GM12878 (cell line): ENCODE data around the gene CTNNA3. TPM values are rescaled to one million over a fixed set of nuclear protein-coding genes. Genes with fewer than 3 reads are reported as not detected.

Experiments
- ATAC-seq: fragments of 200-7000 bp; cut with Tn5 transposase; 3 replicates; pipeline ENCODE4 v1.9.1; 2020; ENCODE audit warnings: mild to moderate bottlenecking, moderate library complexity
- BruUV-seq: library from RNA; stranded (reverse); fragments of 400-500 nt; replicated peaks from 2 replicates; lab custom pipeline; 2021; lab: Mats Ljungman, UMichigan
- CTCF ChIA-PET: fragments of 300-600 bp; sonication (Branson Sonifier 250); formaldehyde crosslinking; extraction: SDS; loops from one replicate; lab custom pipeline; 2021; ENCODE audit warnings: inconsistent platforms; lab: Yijun Ruan, JAX
- POLR2A ChIA-PET: fragments of 350-600 bp; formaldehyde crosslinking; extraction: SDS; loops from one replicate; lab custom pipeline; 2021; ENCODE audit warnings: inconsistent platforms; lab: Charles Lee
- RAD21 ChIA-PET: fragments of 300-600 bp; sonication (Branson Sonifier 250); formaldehyde crosslinking; loops from one replicate; lab custom pipeline; 2023; ENCODE audit warnings: antibody characterized with exemption; ENCODE audit not compliant: unreplicated experiment; lab: Charles Lee
- SMC1A ChIA-PET: fragments of 300-600 bp; sonication (Branson Sonifier 250); formaldehyde crosslinking; loops from one replicate; lab custom pipeline; 2023; ENCODE audit not compliant: unreplicated experiment, uncharacterized antibody; lab: Charles Lee
- DNase-seq: peaks from one replicate; pipeline ENCODE4 v3.0.0-alpha.2; 2011; ENCODE audit warnings: low read depth, low spot score
- FAIRE-seq: peaks from 3 replicates; lab custom pipeline; 2011; peaks lifted over from hg19 to GRCh38; lab: Jason Lieb, UNC
- H2AFZ ChIP-seq: 2 replicates; pipeline ENCODE4 v1.6.0; 2011; ENCODE audit warnings: low read depth, low read length, control low read depth; ENCODE audit not compliant: control insufficient read depth
- H3K27ac ChIP-seq: 2 replicates; pipeline ENCODE4 v1.5.1; 2011; ENCODE audit warnings: control low read depth; ENCODE audit not compliant: control insufficient read depth, insufficient read depth
- H3K27me3 ChIP-seq, 2 experiments: replicated peaks in 1 of 2; 2 replicates each; pipeline versions ENCODE4 v1.6.0 to v1.6.1; 2011; ENCODE audit warnings: low read length in 1 of 2; ENCODE audit not compliant: control insufficient read depth in 2 of 2, insufficient read depth in 2 of 2
- H3K36me3 ChIP-seq, 2 experiments: 2 replicates each; pipeline ENCODE4 v1.5.1; 2011; ENCODE audit warnings: low read length in 1 of 2; ENCODE audit not compliant: control insufficient read depth in 2 of 2, insufficient read depth in 2 of 2
- H3K4me1 ChIP-seq: 2 replicates; pipeline ENCODE4 v1.6.1; 2011; ENCODE audit warnings: mild to moderate bottlenecking, low read length, moderate library complexity, mixed read lengths; ENCODE audit not compliant: control insufficient read depth, insufficient read depth
- H3K4me2 ChIP-seq: 2 replicates; pipeline ENCODE4 v1.6.0; 2011; ENCODE audit warnings: control low read depth; ENCODE audit not compliant: control insufficient read depth, insufficient read depth
- H3K4me3 ChIP-seq: fragments of 200-600 bp; sonication (generic); 2 replicates; pipeline ENCODE4 v1.5.1; 2016
- H3K79me2 ChIP-seq: 2 replicates; pipeline ENCODE4 v1.6.0; 2011; ENCODE audit warnings: low read length; ENCODE audit not compliant: control insufficient read depth, insufficient read depth
- H3K9ac ChIP-seq: 2 replicates; pipeline ENCODE4 v1.8.0; 2011; ENCODE audit warnings: low read length, control low read depth, mixed read lengths; ENCODE audit not compliant: control insufficient read depth, insufficient read depth
- H3K9me3 ChIP-seq: replicated peaks from 3 replicates; pipeline ENCODE4 v1.5.1; 2011; ENCODE audit warnings: mild to moderate bottlenecking, low read length; ENCODE audit not compliant: control insufficient read depth, insufficient read depth
- H4K20me1 ChIP-seq: 2 replicates; pipeline ENCODE4 v1.6.0; 2011; ENCODE audit not compliant: control insufficient read depth, insufficient read depth
- ATF2 ChIP-seq: IDR thresholded peaks from 2 replicates; pipeline ENCODE4 v1.6.1; 2012; ENCODE audit warnings: low read length, inconsistent platforms
- CHD2 ChIP-seq: IDR thresholded peaks from 2 replicates; pipeline ENCODE4 v1.6.1; 2011; ENCODE audit warnings: low read depth, low read length, improper control_type of control experiment, borderline replicate concordance
- E4F1 ChIP-seq: fragments of 450-650 bp; IDR thresholded peaks from 2 replicates; pipeline ENCODE4 v1.6.1; 2018; ENCODE audit warnings: borderline replicate concordance, mild to moderate bottlenecking; ENCODE audit not compliant: partially characterized antibody
- EZH2 ChIP-seq: IDR thresholded peaks from 2 replicates; pipeline ENCODE4 v1.6.1; 2012; ENCODE audit warnings: low read depth, mild to moderate bottlenecking, control low read depth, inconsistent platforms, low read length, borderline replicate concordance; ENCODE audit not compliant: control insufficient read depth
- GABPA ChIP-seq: IDR thresholded peaks from 2 replicates; pipeline ENCODE4 v1.6.1; 2014; ENCODE audit warnings: antibody characterized with exemption, low read depth, mild to moderate bottlenecking, inconsistent platforms
- HDAC6 ChIP-seq: fragments of 200-600 bp; sonication (generic); IDR thresholded peaks from one replicate; pipeline ENCODE4 v1.8.0; 2017; ENCODE audit warnings: antibody characterized with exemption; ENCODE audit not compliant: unreplicated experiment
- PML ChIP-seq: IDR thresholded peaks from 2 replicates; pipeline ENCODE4 v1.6.1; 2012; ENCODE audit warnings: low read length, inconsistent platforms
- POLR2A ChIP-seq: IDR thresholded peaks from 2 replicates; pipeline ENCODE4 v1.6.1; 2011; ENCODE audit warnings: low read depth, mild to moderate bottlenecking, low read length
- POU2F2 ChIP-seq: IDR thresholded peaks from 3 replicates; pipeline ENCODE4 v1.6.1; 2011; ENCODE audit warnings: low read depth, mild to moderate bottlenecking, low read length, borderline replicate concordance
- SIN3A ChIP-seq: IDR thresholded peaks from 2 replicates; pipeline ENCODE4 v1.6.1; 2012; ENCODE audit warnings: low read depth, low read length, improper control_type of control experiment
- TCF3 ChIP-seq: IDR thresholded peaks from 2 replicates; pipeline ENCODE4 v1.6.1; 2012; ENCODE audit warnings: low read depth, mild to moderate bottlenecking, low read length, borderline replicate concordance; ENCODE audit not compliant: insufficient read depth
- ZNF24 ChIP-seq: fragments of 450-650 bp; IDR thresholded peaks from 2 replicates; pipeline ENCODE4 v1.6.1; 2017; ENCODE audit warnings: antibody characterized with exemption, mild to moderate bottlenecking
- WGBS: methylation state at CpG from one replicate; pipeline ENCODE4 v1.1.6; 2016; ENCODE audit warnings: low lambda C conversion rate; ENCODE audit not compliant: insufficient replicate concordance, insufficient coverage; ENCODE audit errors: missing lambda C conversion rate; 5-methylcytosine and 5-hydroxymethylcytosine counted together
- in situ Hi-C: fragments of 300-500 bp; cut with MboI; formaldehyde crosslinking; loops from 9 replicates; pipeline ENCODE4 v1.14.3; 2018; ENCODE audit warnings: mixed read lengths
- intact Hi-C: fragments of 100-400 bp; cut with micrococcal nuclease; formaldehyde crosslinking; loops from one replicate; pipeline ENCODE4 v1.14.2; 2022; ENCODE audit not compliant: unreplicated experiment
- polyA plus RNA-seq, 11 experiments: library from polyadenylated mRNA; depleted of rRNA in 4 of 11; unstranded in 6 of 11; stranded (reverse) in 5 of 11; fragments of >200 nt; fragmentation: Nextera tagmentation in 4 of 11; fragmentation: Illumina TruSeq in 1 of 11; extraction: Ambion mirVana in 4 of 11; extraction: Trizol in 1 of 11; gene quantifications; 1 replicate in 1 of 11; 2 replicates in 10 of 11; pipeline versions ENCODE4 v1.2.1 to v1.2.3, GENCODE V29; 2011 to 2016; ENCODE audit warnings: inconsistent platforms in 2 of 11, missing spikeins in 2 of 11, low read depth in 1 of 11
- total RNA-seq, 4 experiments: library from RNA; depleted of rRNA in 3 of 4; stranded (reverse); fragments of >200 nt in 3 of 4; fragmentation: Illumina TruSeq in 1 of 4; extraction: Trizol in 1 of 4; gene quantifications; 2 replicates each; pipeline versions ENCODE4 v1.2.1 to v1.2.3, GENCODE V29; 2013 to 2021
- TF ChIP-seq, protein P1 (sequence below): IDR thresholded peaks from 2 replicates; pipeline ENCODE4 v1.6.1; 2011; ENCODE audit warnings: mild to moderate bottlenecking, low read depth, low read length, moderate library complexity; ENCODE audit not compliant: insufficient replicate concordance

Gene CTNNA3
- total and polyA plus RNA-seq, 10 of the 15 experiments (the other 5 are each of a cell fraction or from before 2014, with no cell fraction given), result under 0.01 to 4.5 (median 0.22) TPM; not detected in 2

GRCh38 chr10:67175354-67175753 is 520.6 kb downstream of the CTNNA3 start:
- H3K4me2 ChIP-seq, result no peak overlapping the region
- H3K4me1 ChIP-seq, result no peaks in the 10 kb centered on the region
- H4K20me1 ChIP-seq, result no peaks in the 10 kb centered on the region
- intact Hi-C loops (no loop called here), in situ Hi-C loops (no loop called here)
- no peak overlapping the region for H2AFZ ChIP-seq
- ATAC-seq, result no peak
- no peaks in the 10 kb centered on the region for H3K9me3 ChIP-seq
- WGBS, result 5% methylated on average over 2 of the region's 2 CpGs
- no peaks in the 10 kb centered on the region for H3K27me3 ChIP-seq
- RAD21 ChIA-PET, result no interaction called here
- CTCF ChIA-PET, result no interaction called here
- BruUV-seq, result no TSS peak
- TF ChIP-seq PML, result no peak
- TF ChIP-seq POLR2A, result no peak
- TF ChIP-seq ATF2, result no peak
- POLR2A ChIA-PET, result no interaction called here
- H3K79me2 ChIP-seq, result no peaks in the 10 kb centered on the region
- SMC1A ChIA-PET, result interaction anchor here (0.9 kb wide), 1 partner anchor 20 kb away, joined by 3 read pairs; no protein-coding TSS in a partner anchor
- FAIRE-seq, result no peak
- H3K36me3 ChIP-seq, result no peaks in the 10 kb centered on the region
- no peak overlapping the region for H3K9ac ChIP-seq
- H3K27ac ChIP-seq, result no peak overlapping the region
- no peak for DNase-seq
- H3K4me3 ChIP-seq, result no peak overlapping the region

DNA sequence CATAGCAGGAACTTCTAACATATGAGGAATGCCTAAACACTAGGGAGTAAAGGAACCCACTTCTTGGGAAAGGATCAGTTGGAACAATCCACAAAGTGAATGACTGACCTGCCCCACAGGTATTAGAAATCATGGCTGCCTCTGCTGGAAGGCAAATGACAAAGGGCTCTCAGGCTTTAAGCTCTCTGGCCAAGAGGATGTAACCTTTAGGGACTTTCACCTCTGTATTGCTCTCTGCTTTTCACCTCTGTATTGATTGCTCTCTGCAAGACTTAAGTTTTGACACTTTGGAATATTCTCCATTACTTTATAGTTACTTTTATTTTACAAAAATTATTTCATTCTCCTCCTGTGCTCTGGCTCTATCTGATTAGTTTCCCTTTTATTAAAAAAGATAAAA is 522.2 kb downstream of the CTNNA3 start:
- no peaks in the 10 kb centered on the region for H3K36me3 ChIP-seq
- H2AFZ ChIP-seq, result no peak overlapping the region
- H3K27me3 ChIP-seq, result no peaks in the 10 kb centered on the region
- no peak overlapping the region for H3K4me3 ChIP-seq
- no peak overlapping the region for H3K27ac ChIP-seq
- no peaks in the 10 kb centered on the region for H3K4me1 ChIP-seq
- H4K20me1 ChIP-seq, result no peaks in the 10 kb centered on the region
- H3K9ac ChIP-seq, result no peak overlapping the region
- RAD21 ChIA-PET, result no interaction called here
- CTCF ChIA-PET, result interaction anchor here (0.8 kb wide), 1 partner anchor 242 kb away, joined by 3 read pairs; no protein-coding TSS in a partner anchor
- H3K4me2 ChIP-seq, result no peak overlapping the region
- no peak for DNase-seq
- no TSS peak for BruUV-seq
- no peaks in the 10 kb centered on the region for H3K9me3 ChIP-seq
- no peaks in the 10 kb centered on the region for H3K79me2 ChIP-seq
- no peak for FAIRE-seq
- no peak for ATAC-seq
- SMC1A ChIA-PET, result interaction anchor here (1.4 kb wide), 1 partner anchor 46 kb away, joined by 3 read pairs; no protein-coding TSS in a partner anchor
- in situ Hi-C loops, result no loop called here
- POLR2A ChIA-PET, result interaction anchor here (0.9 kb wide), 1 partner anchor 215 kb away, joined by 3 read pairs; no protein-coding TSS in a partner anchor
- intact Hi-C loops, result no loop called here
- TF ChIP-seq GABPA, result no peak
- TF ChIP-seq CHD2, result no peak
- TF ChIP-seq ZNF24, result no peak
- TF ChIP-seq, protein P1, sequence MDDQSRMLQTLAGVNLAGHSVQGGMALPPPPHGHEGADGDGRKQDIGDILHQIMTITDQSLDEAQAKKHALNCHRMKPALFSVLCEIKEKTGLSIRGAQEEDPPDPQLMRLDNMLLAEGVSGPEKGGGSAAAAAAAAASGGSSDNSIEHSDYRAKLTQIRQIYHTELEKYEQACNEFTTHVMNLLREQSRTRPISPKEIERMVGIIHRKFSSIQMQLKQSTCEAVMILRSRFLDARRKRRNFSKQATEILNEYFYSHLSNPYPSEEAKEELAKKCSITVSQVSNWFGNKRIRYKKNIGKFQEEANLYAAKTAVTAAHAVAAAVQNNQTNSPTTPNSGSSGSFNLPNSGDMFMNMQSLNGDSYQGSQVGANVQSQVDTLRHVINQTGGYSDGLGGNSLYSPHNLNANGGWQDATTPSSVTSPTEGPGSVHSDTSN, result no peak
- TF ChIP-seq SIN3A, result no peak
- no peak for TF ChIP-seq TCF3
- no peak for TF ChIP-seq HDAC6
- TF ChIP-seq EZH2, result no peak
- no peak for TF ChIP-seq POU2F2
- no peak for TF ChIP-seq E4F1
